Measurements from ENCODE around the gene ZGPAT. TPM values are rescaled to one million over a fixed set of nuclear protein-coding genes. Genes with fewer than 3 reads are reported as not detected.

ZGPAT gene
- total and polyA plus RNA-seq, 2 of the 13 experiments (the other 11 are each of a cell fraction or from before 2014, with no cell fraction given) = 23.0 to 41.9 TPM

GRCh38 chr20:63741354-63741675, 33.5 kb downstream of the ZGPAT start (continued):
- TF ChIP-seq ZNF280D (CRISPR knock-in tag; IDR thresholded peaks at IDR 0.05) (no peak), HBP1 (CRISPR knock-in tag; IDR thresholded peaks at IDR 0.05; ENCODE audit: low read depth) (no peak), TEF (CRISPR knock-in tag; IDR thresholded peaks at IDR 0.05) (no peak), SPEN (CRISPR knock-in tag; IDR thresholded peaks at IDR 0.05; ENCODE audit: low read depth) (no peak), CBX1 (IDR thresholded peaks at IDR 0.05; ENCODE audit: low read depth) (no peak)

- Histone ChIP-seq H4K20me1 (ENCODE audit: insufficient read depth, low read length) (no peaks in the 10 kb centered on the region), H3K9me3 (ENCODE audit: low read length) (no peaks in the 10 kb centered on the region), H3K4me1 (ENCODE audit: insufficient read depth, low read length) (peaks cover 64% of the 10 kb centered on the region), H3K9ac (ENCODE audit: insufficient read depth, low read depth, low read length) (peak overlapping the region; percentile 84), H3K27me3 (ENCODE audit: control insufficient read depth in 1 of 2, insufficient read depth in 2 of 2, low read length in 2 of 2) (no peaks in the 10 kb centered on the region), H2AFZ (ENCODE audit: low read length) (no peak overlapping the region), H3K4me3 (replicated peaks in 1 of 3; ENCODE audit: insufficient read depth in 1 of 3, low read depth in 2 of 3, low read length in 3 of 3) (peak overlapping the region; percentile 61 to 84 (median 83)), H3K79me2 (ENCODE audit: insufficient read depth, low read length) (peaks cover 21% of the 10 kb centered on the region), H3K36me3 (replicated peaks in 1 of 2; ENCODE audit: control insufficient read depth in 1 of 2, insufficient read depth in 2 of 2, low read length in 2 of 2) (peaks cover 17 to 27% of the 10 kb centered on the region in 2 experiments), H3K27ac (ENCODE audit: extremely low read length, insufficient read depth, low read length) (peak overlapping the region; percentile 92), H3K4me2 (ENCODE audit: low read depth, low read length) (peak overlapping the region; percentile 95)
- no TSS peak for BruUV-seq (replicated peaks)
- 75% methylated on average over 30 of the region's 30 CpGs for WGBS (ENCODE audit: low lambda C conversion rate)
- intact Hi-C loops (cut with micrococcal nuclease; ENCODE audit: unreplicated experiment) = loop anchor here (2.0 to 10.0 kb wide), 3 partner anchors 35 to 123 kb away; partner anchors contain the start of genes ABHD16B, ARFRP1 and TPD52L2
- ChIA-PET POLR2A (interaction anchor here (0.9 to 2.4 kb wide), 28 partner anchors 8 to 312 kb away, joined by 3 to 41 read pairs (median 6); partner anchors contain the start of genes ARFRP1, GMEB2, PRPF6 and RTEL1), CTCF (ENCODE audit: low intra/inter-chr PET ratio, low total read pairs) (interaction anchor here (1.0 kb wide), 1 partner anchor 35 kb away, joined by 4 read pairs; no protein-coding TSS in a partner anchor)
- in situ Hi-C loops (cut with HindIII; ENCODE audit: extremely low pct_ligation_motif_present, low pct_unique_long_range_greater_than_20kb) = loop anchor here (5.0 kb wide), 1 partner anchor 35 kb away; the partner anchor contains the start of genes ARFRP1 and ZGPAT
- ATAC-seq (no peak), DNase-seq (ENCODE audit: low spot score) (no peak), FAIRE-seq (no peak)
- 0 out of 2 replicates have a peak, but pooled peaks have one; percentile 2 for TF ChIP-seq RAD21 (CRISPR knock-in tag; IDR thresholded peaks at IDR 0.05)
- TF ChIP-seq ZNF563 (CRISPR knock-in tag; IDR thresholded peaks at IDR 0.05) = peak; percentile 16; the same call in 1 of the 2 replicates
- 0 out of 2 replicates have a peak, but pooled peaks have one; percentile 31 for TF ChIP-seq POLR2AphosphoS2 (IDR thresholded peaks at IDR 0.05; ENCODE audit: low read depth, low read length)
- TF ChIP-seq ZBTB38 (CRISPR knock-in tag; IDR thresholded peaks at IDR 0.05) = peak; percentile 98
- TF ChIP-seq MED13 (CRISPR knock-in tag; IDR thresholded peaks at IDR 0.05) = 0 out of 2 replicates have a peak, but pooled peaks have one; percentile 23
- no peak for TF ChIP-seq MAZ (IDR thresholded peaks at IDR 0.05; ENCODE audit: borderline replicate concordance, low read depth, low read length)
- 0 out of 2 replicates have a peak, but pooled peaks have one; percentile 22 for TF ChIP-seq MAZ (CRISPR knock-in tag; IDR thresholded peaks at IDR 0.05; ENCODE audit: low read depth)
- TF ChIP-seq TAF15 (IDR thresholded peaks at IDR 0.05; ENCODE audit: low read depth, low read length, poor library complexity, severe bottlenecking) = peak; percentile 39
- peak; percentile 48; the same call in 1 of the 2 replicates for TF ChIP-seq DZIP1 (CRISPR knock-in tag; IDR thresholded peaks at IDR 0.05)
Observed at GRCh38 chr20:63741676-63742380, 34.0 kb downstream of the ZGPAT start.
